NT2/D1 (cell line): ENCODE results near the gene NLRP3.

ENCODE experiments used
- DNase-seq: peaks from one replicate; pipeline ENCODE4 v3.0.0-alpha.2; 2011; ENCODE audit warnings: low read depth, low spot score
- H3K27me3 ChIP-seq: 2 replicates; pipeline ENCODE4 v1.6.0; 2011; ENCODE audit warnings: mild to moderate bottlenecking; ENCODE audit not compliant: insufficient read length, insufficient read depth
- H3K36me3 ChIP-seq: 2 replicates; pipeline ENCODE4 v1.6.1; 2011; ENCODE audit warnings: mild to moderate bottlenecking, low read length, mixed read lengths; ENCODE audit not compliant: insufficient read depth, insufficient read length
- H3K4me1 ChIP-seq: 2 replicates; pipeline ENCODE4 v1.5.1; 2011; ENCODE audit not compliant: insufficient read depth, insufficient read length
- H3K4me3 ChIP-seq: 2 replicates; pipeline ENCODE4 v1.5.1; 2011; ENCODE audit warnings: low read depth; ENCODE audit not compliant: insufficient read length
- H3K9ac ChIP-seq: 2 replicates; pipeline ENCODE4 v1.6.0; 2011; ENCODE audit warnings: low read depth; ENCODE audit not compliant: insufficient read length
- H3K9me3 ChIP-seq: 2 replicates; pipeline ENCODE4 v1.5.1; 2011; ENCODE audit warnings: mild to moderate bottlenecking, low read length; ENCODE audit not compliant: insufficient read depth
- SUZ12 ChIP-seq: IDR thresholded peaks from 2 replicates; pipeline ENCODE4 v1.6.1; 2011; ENCODE audit not compliant: insufficient read length, insufficient read depth; ENCODE audit errors: extremely low read depth
- YY1 ChIP-seq: IDR thresholded peaks from 2 replicates; pipeline ENCODE4 v1.6.1; 2011; ENCODE audit not compliant: insufficient read length, insufficient read depth
- ZNF274 ChIP-seq: IDR thresholded peaks from 2 replicates; pipeline ENCODE4 v1.6.1; 2011; ENCODE audit warnings: mild to moderate bottlenecking, low read depth, low read length

NLRP3 gene

GRCh38 chr1:247451388-247452010 is 35.5 kb downstream of the NLRP3 start:
- TF ChIP-seq YY1 (no peak), ZNF274 (no peak), SUZ12 (no peak)
- H3K9ac ChIP-seq: no peak overlapping the region
- H3K27me3 ChIP-seq: no peaks in the 10 kb centered on the region

GRCh38 chr1:247452447-247453039 is 36.6 kb downstream of the NLRP3 start:
- Histone ChIP-seq H3K27me3 (no peaks in the 10 kb centered on the region), H3K9me3 (no peaks in the 10 kb centered on the region), H3K9ac (no peak overlapping the region), H3K4me3 (no peak overlapping the region), H3K4me1 (no peaks in the 10 kb centered on the region), H3K36me3 (no peaks in the 10 kb centered on the region)
- no peak for DNase-seq
- TF ChIP-seq YY1 (no peak), ZNF274 (no peak), SUZ12 (no peak)

More at GRCh38 chr1:247451388-247452010, 35.5 kb downstream of the NLRP3 start:
- no peaks in the 10 kb centered on the region for H3K36me3 ChIP-seq
- no peaks in the 10 kb centered on the region for H3K4me1 ChIP-seq
- no peak for DNase-seq
- H3K4me3 ChIP-seq: no peak overlapping the region
- no peaks in the 10 kb centered on the region for H3K9me3 ChIP-seq

DNA sequence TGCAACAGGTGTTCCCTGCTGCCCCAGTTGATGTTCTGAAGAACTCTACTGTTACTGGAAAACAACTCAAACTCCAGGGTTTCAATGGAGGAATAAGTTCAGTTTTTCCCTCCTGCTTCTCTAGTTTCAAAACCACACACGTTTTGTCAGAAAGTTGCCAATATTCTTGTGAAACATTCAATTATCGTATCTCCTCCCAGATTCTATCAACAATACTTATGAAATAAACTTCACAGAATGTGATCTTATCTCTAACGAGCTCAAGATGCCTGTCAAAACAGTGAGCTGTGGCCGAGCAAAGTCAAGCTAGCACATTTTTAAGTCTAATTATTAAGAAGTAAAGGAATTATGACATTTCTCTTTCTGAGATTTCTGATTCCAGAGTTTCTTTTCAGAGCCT is 37.3 kb downstream of the NLRP3 start:
- H3K9ac ChIP-seq: no peak overlapping the region
- TF ChIP-seq SUZ12 (no peak), ZNF274 (no peak), YY1 (no peak)
- no peak overlapping the region for H3K4me3 ChIP-seq
- no peaks in the 10 kb centered on the region for H3K27me3 ChIP-seq
- no peaks in the 10 kb centered on the region for H3K36me3 ChIP-seq
- H3K9me3 ChIP-seq: no peaks in the 10 kb centered on the region
- H3K4me1 ChIP-seq: no peaks in the 10 kb centered on the region
- DNase-seq: no peak

DNA sequence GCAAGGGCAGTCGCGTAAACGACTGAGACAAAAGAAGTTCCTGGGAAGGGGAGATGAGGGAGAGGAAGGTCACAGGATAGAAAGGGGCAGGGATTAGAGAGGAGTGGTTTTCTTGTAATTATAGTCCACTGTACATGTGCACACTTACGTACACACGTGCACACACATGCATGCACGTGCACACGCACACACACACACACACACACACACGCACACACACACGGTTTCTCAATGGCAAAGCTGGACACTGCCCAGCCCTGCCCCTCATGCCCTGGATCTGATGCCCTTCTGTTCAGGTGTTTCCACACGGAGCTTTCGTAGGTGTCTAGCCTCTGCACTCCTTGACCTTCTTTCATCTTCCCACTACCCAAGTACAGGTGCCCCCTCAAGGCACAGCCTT is 38.0 kb downstream of the NLRP3 start:
- H3K9ac ChIP-seq: no peak overlapping the region
- no peak for DNase-seq
- no peaks in the 10 kb centered on the region for H3K4me1 ChIP-seq
- no peaks in the 10 kb centered on the region for H3K9me3 ChIP-seq
- TF ChIP-seq ZNF274 (no peak), YY1 (no peak), SUZ12 (no peak)
- H3K4me3 ChIP-seq: no peak overlapping the region
- H3K36me3 ChIP-seq: no peaks in the 10 kb centered on the region
- no peaks in the 10 kb centered on the region for H3K27me3 ChIP-seq

DNA sequence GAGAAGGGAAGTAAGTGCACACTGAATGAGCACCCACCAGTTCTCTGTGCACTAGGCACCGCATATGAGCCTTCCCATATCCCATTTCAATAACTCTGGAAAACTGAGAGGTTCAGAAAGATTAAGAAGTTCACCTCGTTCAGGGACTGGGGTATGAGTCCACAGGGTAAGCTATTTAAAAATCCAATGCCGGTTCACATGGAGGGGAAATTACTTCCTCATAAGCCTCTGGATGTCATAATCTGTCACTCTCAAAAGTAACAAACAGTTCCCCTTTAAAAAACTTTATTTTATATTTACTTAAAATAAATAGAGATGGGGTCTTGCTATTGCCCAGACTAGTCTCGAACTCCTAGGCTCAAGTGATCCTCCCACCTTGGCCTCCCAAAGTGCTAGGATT is 40.0 kb downstream of the NLRP3 start:
- Histone ChIP-seq H3K9me3 (no peaks in the 10 kb centered on the region), H3K27me3 (no peaks in the 10 kb centered on the region), H3K9ac (no peak overlapping the region), H3K4me3 (no peak overlapping the region), H3K36me3 (no peaks in the 10 kb centered on the region), H3K4me1 (no peaks in the 10 kb centered on the region)
- TF ChIP-seq ZNF274 (no peak), YY1 (no peak), SUZ12 (no peak)
- no peak for DNase-seq

- Histone ChIP-seq H3K4me3 (no peak overlapping the region), H3K36me3 (no peaks in the 10 kb centered on the region), H3K27me3 (no peaks in the 10 kb centered on the region), H3K9ac (no peak overlapping the region), H3K9me3 (no peaks in the 10 kb centered on the region), H3K4me1 (no peaks in the 10 kb centered on the region)
- DNase-seq: no peak
- TF ChIP-seq YY1 (no peak), ZNF274 (no peak), SUZ12 (no peak)
Measured at GRCh38 chr1:247456914-247457639, 41.1 kb downstream of the NLRP3 start.

GRCh38 chr1:247459507-247459906 is 43.5 kb downstream of the NLRP3 start:
- H3K4me1 ChIP-seq: no peaks in the 10 kb centered on the region
- H3K9me3 ChIP-seq: peaks cover 10% of the 10 kb centered on the region; the same call in 1 of the 2 replicates
- H3K36me3 ChIP-seq: no peaks in the 10 kb centered on the region
- no peak overlapping the region for H3K9ac ChIP-seq
- no peaks in the 10 kb centered on the region for H3K27me3 ChIP-seq
- no peak overlapping the region for H3K4me3 ChIP-seq
- DNase-seq: no peak
- no peak for TF ChIP-seq YY1
- no peak for TF ChIP-seq SUZ12
- TF ChIP-seq ZNF274: no peak
